RPMI8226 (cell line): ENCODE data around the gene EXOSC3.

Experiments used
- DNase-seq: peaks from one replicate; pipeline ENCODE4 v3.0.0-alpha.2; 2015

EXOSC3 gene

GRCh38 chr9:37732086-37732741, 52.6 kb downstream of the EXOSC3 start:
- no peak for DNase-seq

- no peak for DNase-seq
These were observed 54.0 kb downstream of the EXOSC3 start for GRCh38 chr9:37730839-37731238.

- no peak for DNase-seq
These were observed 54.6 kb downstream of the EXOSC3 start for GRCh38 chr9:37730256-37730655.
